HepG2 (cell line): ENCODE measurements around the gene PELO.

Source experiments
- ARID4A ChIP-seq: sonication (generic); formaldehyde crosslinking; IDR thresholded peaks from 2 replicates; pipeline ENCODE4 v1.5.0; 2020; ENCODE audit warnings: mild to moderate bottlenecking, missing genetic modification reagents, borderline replicate concordance
- CBFB ChIP-seq: sonication (generic); formaldehyde crosslinking; IDR thresholded peaks from 2 replicates; pipeline ENCODE4 v1.4.0; 2020; ENCODE audit warnings: missing genetic modification reagents
- CTCF ChIP-seq: sonication (generic); formaldehyde crosslinking; IDR thresholded peaks from 2 replicates; pipeline ENCODE4 v1.5.0; 2020; ENCODE audit warnings: mild to moderate bottlenecking, missing genetic modification reagents, moderate library complexity
- ESRRA ChIP-seq: sonication (generic); formaldehyde crosslinking; IDR thresholded peaks from 2 replicates; pipeline ENCODE4 v1.5.1; 2020; ENCODE audit warnings: mild to moderate bottlenecking, low read depth, missing genetic modification reagents
- FOXA1 ChIP-seq, 2 experiments: fragments of 450-650 bp in 1 of 2; sonication (generic) in 1 of 2; formaldehyde crosslinking in 1 of 2; IDR thresholded peaks; 2 replicates each; pipeline versions ENCODE4 v1.4.0 to v1.6.1; 2016 to 2020; ENCODE audit warnings: missing genetic modification reagents in 1 of 2
- HCFC1 ChIP-seq: fragments of 150-350 bp; IDR thresholded peaks from 2 replicates; pipeline ENCODE4 v1.6.1; 2014; ENCODE audit warnings: low read depth, low read length
- NFE2 ChIP-seq: sonication (generic); formaldehyde crosslinking; IDR thresholded peaks from 2 replicates; pipeline ENCODE4 v1.4.0; 2020; ENCODE audit warnings: missing genetic modification reagents
- POLR2AphosphoS2 ChIP-seq: IDR thresholded peaks from 2 replicates; pipeline ENCODE4 v1.6.1; 2011; ENCODE audit warnings: low read depth, low read length, improper control_type of control experiment
- SIN3A ChIP-seq: IDR thresholded peaks from 2 replicates; pipeline ENCODE4 v1.6.1; 2011; ENCODE audit warnings: low read depth, mild to moderate bottlenecking, control low read depth, low read length, borderline replicate concordance
- UBTF ChIP-seq: sonication (generic); formaldehyde crosslinking; IDR thresholded peaks from 2 replicates; pipeline ENCODE4 v1.4.0; 2020; ENCODE audit warnings: mild to moderate bottlenecking, missing genetic modification reagents
- ZNF766 ChIP-seq: sonication (generic); formaldehyde crosslinking; IDR thresholded peaks from 2 replicates; pipeline ENCODE4 v1.5.0; 2020; ENCODE audit warnings: missing genetic modification reagents, borderline replicate concordance
- ZNF777 ChIP-seq: sonication (generic); formaldehyde crosslinking; IDR thresholded peaks from 2 replicates; pipeline ENCODE4 v1.4.0; 2020; ENCODE audit warnings: missing genetic modification reagents

- no peak; the same call in 1 of the 2 replicates for TF ChIP-seq ARID4A (CRISPR knock-in tag)
- TF ChIP-seq CBFB: no peak
- no peak for TF ChIP-seq POLR2AphosphoS2
- no peak for TF ChIP-seq NFE2 (CRISPR knock-in tag)
- TF ChIP-seq SIN3A: no peak
- TF ChIP-seq ESRRA: 0 out of 2 replicates have a peak, but pooled peaks have one; percentile 10
- TF ChIP-seq FOXA1 (IDR thresholded peaks at IDR 0.05): no peak
- TF ChIP-seq FOXA1 (CRISPR knock-in tag; IDR thresholded peaks at IDR 0.05): no peak
- TF ChIP-seq ZNF777: no peak
- no peak for TF ChIP-seq CTCF (CRISPR knock-in tag)
- TF ChIP-seq UBTF (CRISPR knock-in tag): no peak; the same call in 1 of the 2 replicates
- no peak for TF ChIP-seq ZNF766 (CRISPR knock-in tag)
- no peak for TF ChIP-seq HCFC1
Measured at GRCh38 chr5:52799358-52799982, 11.8 kb downstream of the PELO start.
